Activated gamma-delta T cell (primary cell): ENCODE measurements around the gene TNK1.
"Not testable (repeated sequence)": the region's sequence is repeated elsewhere in the genome, so short reads cannot be mapped to it uniquely, and the experiment has no call there.

Experiments used
- DNase-seq: peaks from one replicate; lab custom pipeline; 2025; lab: John Stamatoyannopoulos, UW
- total RNA-seq, 2 donors: gene quantifications; one replicate each; lab custom pipeline; 2026; lab: John Stamatoyannopoulos, UW

TNK1 gene
- 4.2 to 7.5 reads per million in 2 donors for total RNA-seq

- no peak for DNase-seq
Observed at GRCh38 chr17:7380855-7381683, at the start of gene TNK1. Gene TNK1, plus strand, starts transcription at chr17:7381089. Its CDS starts 1,838 bp downstream, at chr17:7382927.

GRCh38 chr17:7332111-7332510 lies 48.8 kb upstream of the TNK1 start:
- DNase-seq: no peak

DNA sequence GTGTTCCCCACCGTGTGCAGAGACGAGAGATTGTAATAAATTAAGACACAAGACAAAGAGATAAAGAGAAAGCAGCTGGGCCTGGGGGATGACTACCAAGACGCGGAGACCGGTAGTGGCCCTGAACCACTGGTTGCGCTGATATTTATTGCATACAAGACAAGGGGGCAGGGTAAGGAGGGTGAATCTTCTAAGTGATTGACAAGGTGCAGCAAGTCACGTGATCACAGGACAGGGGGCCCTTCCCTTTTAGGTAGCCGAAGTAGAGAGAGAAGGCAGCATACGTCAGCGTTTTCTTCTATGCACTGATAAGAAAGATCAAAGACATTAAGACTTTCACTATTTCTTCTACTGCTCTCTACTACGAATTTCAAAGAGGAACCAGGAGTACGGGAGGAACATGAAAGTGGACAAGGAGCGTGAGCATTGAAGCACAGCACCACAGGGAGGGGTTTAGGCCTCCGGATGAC lies 48.3 kb upstream of the TNK1 start:
- not testable (repeated sequence) for DNase-seq

GRCh38 chr17:7334938-7335538 lies 45.9 kb upstream of the TNK1 start:
- no peak for DNase-seq

DNA sequence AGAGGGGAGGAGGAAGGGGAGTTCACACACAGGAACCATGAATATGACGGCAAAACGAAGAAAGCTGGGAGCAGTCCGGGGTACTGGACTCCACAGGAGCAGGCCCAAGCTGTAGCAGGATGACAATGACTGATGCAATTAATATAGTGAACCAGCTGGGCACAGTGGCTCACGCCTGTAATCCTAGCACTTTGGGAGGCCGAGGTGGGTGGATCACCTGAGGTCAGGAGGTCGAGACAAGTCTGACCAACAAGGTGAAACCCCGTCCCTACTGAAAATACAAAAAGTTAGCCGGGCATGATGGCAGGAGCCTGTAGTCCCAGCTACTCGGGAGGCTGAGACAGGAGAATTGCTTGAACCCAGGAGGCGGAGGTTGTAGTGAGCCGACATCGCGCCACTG lies 45.1 kb upstream of the TNK1 start:
- DNase-seq: not testable (repeated sequence)

GRCh38 chr17:7336240-7337175 lies 44.4 kb upstream of the TNK1 start, which contains the start of gene ACAP1:
Gene ACAP1, plus strand, starts transcription at chr17:7336529. Its CDS starts 206 bp downstream, at chr17:7336735.
- peak; percentile 60 for DNase-seq

GRCh38 chr17:7337600-7337999 lies 43.3 kb upstream of the TNK1 start:
- DNase-seq: not testable (repeated sequence)

DNA sequence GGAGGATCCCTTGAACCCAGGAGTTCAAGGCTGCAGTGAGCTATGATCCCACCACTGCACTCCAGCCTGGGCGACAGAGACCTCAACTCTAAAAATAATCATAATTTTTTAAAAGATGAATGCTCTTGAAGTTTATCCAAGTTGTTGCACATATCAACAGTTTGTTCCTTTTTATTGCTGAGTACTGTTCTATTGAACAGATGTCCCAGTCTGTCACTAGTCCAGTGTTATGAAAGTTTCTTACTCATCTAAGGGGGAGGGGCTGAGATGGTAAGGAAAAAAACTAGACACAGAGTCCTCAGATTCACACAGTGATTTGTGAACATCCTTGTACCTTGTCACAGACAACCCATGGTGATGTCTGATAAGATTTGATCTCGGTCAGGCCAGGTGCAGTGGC lies 40.7 kb upstream of the TNK1 start:
- DNase-seq: no peak

DNA sequence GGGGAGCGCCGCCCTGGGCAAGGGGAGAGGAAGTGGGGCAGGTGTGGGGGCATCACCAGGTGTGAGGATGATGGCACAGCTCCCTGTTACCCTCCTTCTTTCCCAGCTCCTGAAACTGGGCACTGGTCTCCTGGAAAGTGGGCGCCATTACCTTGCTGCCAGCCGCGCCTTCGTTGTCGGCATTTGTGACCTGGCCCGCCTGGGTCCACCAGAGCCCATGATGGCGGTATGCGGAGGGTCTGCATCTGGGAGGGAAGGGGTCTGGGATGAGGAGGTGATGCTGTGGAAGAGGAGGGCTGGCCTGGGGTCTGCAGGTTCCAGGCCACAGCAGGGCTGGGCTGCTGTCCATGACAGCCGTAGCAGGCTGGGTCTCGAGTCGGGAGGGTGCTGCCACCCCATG lies 39.0 kb upstream of the TNK1 start:
- DNase-seq: no peak

DNA sequence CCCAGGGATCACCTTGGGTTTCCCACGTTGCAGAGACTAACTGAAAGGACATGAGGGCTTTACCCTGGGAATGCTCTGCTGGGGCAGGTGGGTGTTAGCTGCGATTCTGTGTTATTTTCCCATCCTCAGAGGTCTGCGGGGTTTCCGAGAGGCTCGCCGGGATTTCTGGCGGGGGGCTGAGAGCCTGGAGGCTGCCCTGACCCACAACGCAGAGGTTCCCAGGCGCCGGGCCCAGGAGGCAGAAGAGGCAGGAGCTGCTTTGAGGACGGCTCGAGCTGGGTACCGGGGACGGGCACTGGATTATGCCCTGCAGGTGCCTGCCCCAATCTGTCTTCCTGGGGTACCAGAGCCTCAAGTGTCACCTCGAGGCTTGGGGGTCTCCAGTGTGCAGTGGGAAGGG lies 37.6 kb upstream of the TNK1 start:
- no peak for DNase-seq

DNA sequence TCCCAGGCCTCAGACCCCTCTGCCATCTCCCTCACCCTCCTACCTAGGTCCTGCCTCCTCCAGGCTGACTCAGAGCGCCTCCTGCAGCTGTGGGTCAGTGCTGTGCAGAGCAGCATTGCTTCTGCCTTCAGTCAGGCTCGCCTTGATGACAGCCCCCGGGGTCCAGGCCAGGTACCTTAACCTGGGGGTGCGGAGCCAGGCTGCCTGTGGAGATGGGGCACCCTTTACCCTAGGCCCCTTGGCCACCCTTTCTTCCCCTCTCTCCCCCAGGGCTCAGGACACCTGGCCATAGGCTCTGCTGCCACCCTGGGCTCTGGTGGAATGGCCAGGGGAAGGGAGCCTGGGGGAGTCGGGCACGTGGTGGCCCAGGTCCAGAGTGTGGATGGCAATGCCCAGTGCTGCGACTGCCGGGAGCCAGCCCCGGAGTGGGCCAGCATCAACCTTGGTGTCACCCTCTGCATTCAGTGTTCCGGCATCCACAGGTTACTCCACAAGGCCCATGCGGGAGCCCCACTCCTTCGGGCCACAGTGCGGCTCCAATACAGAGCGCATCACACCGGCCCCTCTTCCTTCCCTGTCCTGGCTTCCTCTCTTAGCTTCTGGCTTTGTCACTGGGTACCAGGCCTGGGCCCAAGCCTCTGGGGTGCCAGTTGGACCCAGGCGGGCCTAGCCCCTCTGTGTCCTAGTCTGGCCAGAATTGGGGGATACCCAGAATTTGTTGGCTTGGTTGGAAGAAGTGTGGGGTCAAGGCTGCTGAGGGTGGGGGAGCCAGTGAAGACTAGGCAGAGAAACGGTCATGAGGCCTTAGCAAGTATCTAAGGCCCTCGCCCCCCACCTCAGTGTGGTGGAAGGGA lies 33.9 kb upstream of the TNK1 start:
- no peak for DNase-seq

GRCh38 chr17:7347630-7348477 lies 33.0 kb upstream of the TNK1 start:
- DNase-seq: no peak

DNA sequence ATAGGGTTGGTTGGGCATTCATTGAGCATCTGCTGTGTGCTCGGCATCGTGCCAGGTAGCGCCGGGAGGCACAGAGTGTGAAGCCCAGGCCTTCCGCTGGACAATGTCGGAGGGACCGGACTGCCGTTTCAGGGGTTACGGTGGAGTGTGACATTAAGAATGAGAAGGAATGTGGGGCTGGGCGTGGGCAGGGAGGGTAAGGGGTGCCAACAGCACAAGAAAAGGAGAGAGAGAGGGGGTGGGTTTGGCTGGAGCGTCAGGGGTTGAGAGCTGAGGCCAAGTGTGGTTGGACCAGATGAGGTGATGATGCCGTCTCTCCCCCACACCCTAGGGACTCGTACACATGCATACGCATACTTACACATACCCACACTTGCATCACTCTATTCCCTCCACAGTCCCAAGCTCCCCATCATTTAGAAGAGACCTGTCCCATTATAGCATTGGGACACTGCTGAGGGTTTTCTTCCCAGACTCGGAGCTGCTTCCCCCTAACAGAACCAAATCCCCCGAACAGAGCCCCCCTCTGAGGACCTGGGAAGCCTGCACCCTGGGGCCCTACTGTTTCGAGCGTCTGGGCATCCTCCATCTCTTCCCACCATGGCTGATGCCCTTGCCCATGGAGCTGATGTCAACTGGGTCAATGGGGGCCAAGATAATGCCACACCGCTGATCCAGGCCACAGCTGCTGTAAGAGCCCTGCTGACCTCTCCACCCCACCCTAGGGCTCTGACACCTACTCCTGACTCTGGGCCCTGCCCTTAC lies 32.2 kb upstream of the TNK1 start:
- DNase-seq: no peak

GRCh38 chr17:7351665-7352502 lies 29.0 kb upstream of the TNK1 start, which contains the start of gene KCTD11:
Gene KCTD11, plus strand, starts transcription at chr17:7352162.
- DNase-seq: peak; percentile 91

GRCh38 chr17:7352503-7352889 lies 28.4 kb upstream of the TNK1 start:
- DNase-seq: no peak

DNA sequence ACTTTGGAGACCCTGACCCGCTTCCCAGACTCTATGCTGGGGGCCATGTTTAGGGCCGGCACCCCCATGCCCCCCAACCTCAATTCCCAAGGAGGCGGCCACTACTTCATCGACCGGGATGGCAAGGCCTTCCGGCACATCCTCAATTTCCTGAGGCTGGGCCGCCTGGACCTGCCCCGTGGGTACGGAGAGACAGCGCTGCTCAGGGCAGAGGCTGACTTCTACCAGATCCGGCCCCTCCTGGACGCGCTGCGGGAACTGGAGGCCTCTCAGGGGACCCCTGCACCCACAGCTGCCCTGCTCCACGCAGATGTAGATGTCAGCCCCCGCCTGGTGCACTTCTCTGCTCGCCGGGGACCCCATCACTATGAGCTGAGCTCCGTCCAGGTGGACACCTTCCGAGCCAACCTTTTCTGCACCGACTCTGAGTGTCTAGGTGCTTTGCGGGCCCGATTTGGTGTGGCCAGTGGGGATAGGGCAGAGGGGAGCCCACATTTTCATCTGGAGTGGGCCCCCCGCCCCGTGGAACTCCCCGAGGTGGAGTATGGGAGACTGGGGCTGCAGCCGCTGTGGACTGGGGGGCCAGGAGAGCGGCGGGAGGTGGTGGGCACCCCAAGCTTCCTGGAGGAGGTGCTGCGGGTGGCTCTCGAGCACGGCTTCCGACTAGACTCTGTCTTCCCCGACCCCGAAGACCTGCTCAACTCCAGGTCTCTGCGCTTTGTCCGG lies 27.8 kb upstream of the TNK1 start:
- no peak for DNase-seq

- DNase-seq: no peak
Observed at GRCh38 chr17:7354262-7354843, 26.5 kb upstream of the TNK1 start.
